Activated CD8-positive, alpha-beta memory T cell treated with anti-CD3 and anti-CD28 coated beads, Interleukin-2, amount 10 ng/mL, durations not matched to agents 7 days and 5 days (primary cell): ENCODE data around the gene EIF3C. TPM values are rescaled to one million over a fixed set of nuclear protein-coding genes. Genes with fewer than 3 reads are reported as not detected.
"Not testable (repeated sequence)": the region's sequence is repeated elsewhere in the genome, so short reads cannot be mapped to it uniquely, and the experiment has no call there.

Source experiments
- ATAC-seq: fragments of 150-1000 bp; cut with Tn5 transposase; one replicate; pipeline ENCODE4 v1.10.0; 2021; ENCODE audit warnings: moderate library complexity
- CTCF ChIA-PET: fragments of 350-600 bp; sonication (Branson Sonifier 250); formaldehyde crosslinking; loops from one replicate; lab custom pipeline; 2021; ENCODE audit warnings: antibody characterized with exemption; lab: Charles Lee
- DNase-seq: peaks from one replicate; pipeline ENCODE4 v3.0.0-alpha.2; 2020
- H3K27ac Mint-ChIP-seq: one replicate; pipeline ENCODE4 v1.8.0; 2021; ENCODE audit warnings: mild to moderate bottlenecking, mixed read lengths
- H3K27me3 Mint-ChIP-seq: one replicate; pipeline ENCODE4 v1.8.0; 2021; ENCODE audit warnings: mixed read lengths
- H3K36me3 Mint-ChIP-seq: one replicate; pipeline ENCODE4 v1.8.0; 2021; ENCODE audit warnings: mild to moderate bottlenecking, mixed read lengths
- H3K4me1 Mint-ChIP-seq: one replicate; pipeline ENCODE4 v1.8.0; 2021; ENCODE audit warnings: mixed read lengths
- H3K4me3 Mint-ChIP-seq: one replicate; pipeline ENCODE4 v1.8.0; 2021; ENCODE audit warnings: mild to moderate bottlenecking, moderate library complexity, mixed read lengths
- H3K9me3 Mint-ChIP-seq: one replicate; pipeline ENCODE4 v1.8.0; 2022; ENCODE audit warnings: low read depth, mixed read lengths
- total RNA-seq, 2 experiments: library from RNA; stranded (reverse); gene quantifications; one replicate each; pipeline ENCODE4 v1.2.3, GENCODE V29; 2021

EIF3C gene
- total RNA-seq: 100 to 1,000 TPM; 389 to 508 TPM

- peak within 1 kb of the TSS; percentile 70 for H3K27ac Mint-ChIP-seq
- H3K4me3 Mint-ChIP-seq: peak within 1 kb of the TSS; percentile 77
- H3K27me3 Mint-ChIP-seq, H3K9me3 Mint-ChIP-seq, H3K4me1 Mint-ChIP-seq, DNase-seq, CTCF ChIA-PET, H3K36me3 Mint-ChIP-seq: not testable (repeated sequence)
- ATAC-seq: peak; percentile 100
Observed at GRCh38 chr16:28711220-28712083, at the start of gene EIF3C. Gene EIF3C, plus strand, starts transcription at chr16:28711464. Its CDS starts 223 bp downstream, at chr16:28711687.

GRCh38 chr16:28666264-28666663, 45.0 kb upstream of the EIF3C start:
- H3K9me3 Mint-ChIP-seq, H3K36me3 Mint-ChIP-seq, DNase-seq, CTCF ChIA-PET, H3K27me3 Mint-ChIP-seq, H3K4me1 Mint-ChIP-seq, ATAC-seq, H3K4me3 Mint-ChIP-seq, H3K27ac Mint-ChIP-seq: not testable (repeated sequence)

- DNase-seq, H3K4me1 Mint-ChIP-seq, H3K4me3 Mint-ChIP-seq, H3K27me3 Mint-ChIP-seq, H3K36me3 Mint-ChIP-seq, H3K9me3 Mint-ChIP-seq, H3K27ac Mint-ChIP-seq, CTCF ChIA-PET, ATAC-seq: not testable (repeated sequence)
Observed at GRCh38 chr16:28667480-28667879, 43.8 kb upstream of the EIF3C start.

- ATAC-seq, H3K36me3 Mint-ChIP-seq, H3K4me3 Mint-ChIP-seq, H3K4me1 Mint-ChIP-seq, H3K27me3 Mint-ChIP-seq, DNase-seq, H3K27ac Mint-ChIP-seq, H3K9me3 Mint-ChIP-seq, CTCF ChIA-PET: not testable (repeated sequence)
Observed at GRCh38 chr16:28668199-28668598, 43.1 kb upstream of the EIF3C start.

GRCh38 chr16:28688327-28688952, 22.8 kb upstream of the EIF3C start:
- DNase-seq, CTCF ChIA-PET, H3K9me3 Mint-ChIP-seq, H3K36me3 Mint-ChIP-seq, H3K4me1 Mint-ChIP-seq, H3K4me3 Mint-ChIP-seq, H3K27me3 Mint-ChIP-seq, H3K27ac Mint-ChIP-seq: not testable (repeated sequence)
- peak; percentile 96 for ATAC-seq

GRCh38 chr16:28689425-28689824, 21.8 kb upstream of the EIF3C start:
- H3K27me3 Mint-ChIP-seq, H3K36me3 Mint-ChIP-seq, ATAC-seq, DNase-seq, H3K4me3 Mint-ChIP-seq, H3K9me3 Mint-ChIP-seq, CTCF ChIA-PET, H3K4me1 Mint-ChIP-seq, H3K27ac Mint-ChIP-seq: not testable (repeated sequence)

GRCh38 chr16:28691722-28692121, 19.5 kb upstream of the EIF3C start:
- H3K4me1 Mint-ChIP-seq, H3K27ac Mint-ChIP-seq, H3K36me3 Mint-ChIP-seq, H3K27me3 Mint-ChIP-seq, H3K4me3 Mint-ChIP-seq, ATAC-seq, H3K9me3 Mint-ChIP-seq, DNase-seq, CTCF ChIA-PET: not testable (repeated sequence)

GRCh38 chr16:28693257-28693950, 17.9 kb upstream of the EIF3C start:
- H3K9me3 Mint-ChIP-seq, CTCF ChIA-PET, H3K27ac Mint-ChIP-seq, H3K4me3 Mint-ChIP-seq, H3K36me3 Mint-ChIP-seq, DNase-seq, ATAC-seq, H3K27me3 Mint-ChIP-seq, H3K4me1 Mint-ChIP-seq: not testable (repeated sequence)

- H3K9me3 Mint-ChIP-seq, DNase-seq, H3K27me3 Mint-ChIP-seq, H3K36me3 Mint-ChIP-seq, H3K4me3 Mint-ChIP-seq, ATAC-seq, CTCF ChIA-PET, H3K4me1 Mint-ChIP-seq, H3K27ac Mint-ChIP-seq: not testable (repeated sequence)
Observed at GRCh38 chr16:28699792-28700191, 11.5 kb upstream of the EIF3C start.

GRCh38 chr16:28700349-28700748, 10.9 kb upstream of the EIF3C start:
- CTCF ChIA-PET, H3K27ac Mint-ChIP-seq, ATAC-seq, H3K9me3 Mint-ChIP-seq, H3K4me1 Mint-ChIP-seq, DNase-seq, H3K27me3 Mint-ChIP-seq, H3K36me3 Mint-ChIP-seq, H3K4me3 Mint-ChIP-seq: not testable (repeated sequence)

GRCh38 chr16:28701384-28701783, 9.9 kb upstream of the EIF3C start:
- H3K9me3 Mint-ChIP-seq, ATAC-seq, H3K27ac Mint-ChIP-seq, H3K4me1 Mint-ChIP-seq, H3K27me3 Mint-ChIP-seq, H3K36me3 Mint-ChIP-seq, CTCF ChIA-PET, H3K4me3 Mint-ChIP-seq, DNase-seq: not testable (repeated sequence)

GRCh38 chr16:28704246-28704645, 7.0 kb upstream of the EIF3C start:
- H3K27ac Mint-ChIP-seq, H3K4me1 Mint-ChIP-seq, H3K36me3 Mint-ChIP-seq, ATAC-seq, H3K9me3 Mint-ChIP-seq, H3K4me3 Mint-ChIP-seq, DNase-seq, CTCF ChIA-PET, H3K27me3 Mint-ChIP-seq: not testable (repeated sequence)

- not testable (repeated sequence) for DNase-seq
Observed at GRCh38 chr16:28722852-28723650, 11.8 kb downstream of the EIF3C start.

More at GRCh38 chr16:28722852-28723650, 11.8 kb downstream of the EIF3C start:
- H3K27ac Mint-ChIP-seq, H3K4me1 Mint-ChIP-seq, CTCF ChIA-PET, ATAC-seq, H3K4me3 Mint-ChIP-seq, H3K36me3 Mint-ChIP-seq, H3K27me3 Mint-ChIP-seq, H3K9me3 Mint-ChIP-seq: not testable (repeated sequence)
